Gastroesophageal sphincter (tissue), 3 donors: Measurements from ENCODE around the gene RSRC2.

Experiments used
- CTCF ChIP-seq, 4 experiments: fragments of 200-600 bp in 2 of 4; fragments of 450-650 bp in 2 of 4; sonication (generic) in 1 of 4; IDR thresholded peaks; one replicate each; pipeline ENCODE4 v1.5.1; 2017 to 2019; ENCODE audit warnings: antibody characterized with exemption in 4 of 4, mild to moderate bottlenecking in 2 of 4, moderate library complexity in 2 of 4
- EP300 ChIP-seq: sonication (generic); formaldehyde crosslinking; IDR thresholded peaks from one replicate; pipeline ENCODE4 v1.6.1; 2017; ENCODE audit warnings: antibody characterized with exemption, mild to moderate bottlenecking
- POLR2AphosphoS5 ChIP-seq: sonication (generic); formaldehyde crosslinking; IDR thresholded peaks from one replicate; pipeline ENCODE4 v1.6.1; 2017; ENCODE audit warnings: antibody characterized with exemption

- TF ChIP-seq POLR2AphosphoS5 (no peak), CTCF (IDR thresholded peaks at IDR 0.05) (no peak), EP300 (no peak)
Observed at GRCh38 chr12:122528992-122529391, 2.3 kb upstream of the RSRC2 start.
